GM12873 (cell line): ENCODE data around the gene TMEM17.

Experiments
- TF ChIP-seq, protein P1 (sequence below): IDR thresholded peaks from 2 replicates; pipeline ENCODE4 v1.5.1; 2012; ENCODE audit warnings: low read depth, mild to moderate bottlenecking, moderate library complexity, low read length, control low read depth; ENCODE audit not compliant: insufficient read depth; ENCODE audit errors: missing control alignments

TMEM17 gene

DNA sequence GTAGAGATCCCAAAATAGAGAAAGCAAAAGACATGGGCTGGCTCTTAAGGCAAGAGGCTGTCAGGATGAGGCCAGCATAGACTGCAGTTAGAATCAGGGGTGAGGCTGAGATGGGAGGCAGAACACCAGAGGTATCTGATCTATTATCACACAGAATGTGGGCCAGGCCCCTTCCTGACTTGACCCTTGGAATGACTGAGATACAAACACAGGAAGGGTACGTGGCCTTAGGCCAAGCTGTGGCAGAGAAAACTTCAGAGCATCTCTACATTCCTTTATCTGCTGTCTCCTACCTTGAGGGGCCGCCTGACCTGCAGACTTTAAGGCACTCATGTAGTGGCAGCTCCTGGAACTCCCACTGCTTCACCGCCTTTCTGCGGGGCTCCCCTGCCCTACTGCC lies 28.4 kb downstream of the TMEM17 start:
- TF ChIP-seq, protein P1, sequence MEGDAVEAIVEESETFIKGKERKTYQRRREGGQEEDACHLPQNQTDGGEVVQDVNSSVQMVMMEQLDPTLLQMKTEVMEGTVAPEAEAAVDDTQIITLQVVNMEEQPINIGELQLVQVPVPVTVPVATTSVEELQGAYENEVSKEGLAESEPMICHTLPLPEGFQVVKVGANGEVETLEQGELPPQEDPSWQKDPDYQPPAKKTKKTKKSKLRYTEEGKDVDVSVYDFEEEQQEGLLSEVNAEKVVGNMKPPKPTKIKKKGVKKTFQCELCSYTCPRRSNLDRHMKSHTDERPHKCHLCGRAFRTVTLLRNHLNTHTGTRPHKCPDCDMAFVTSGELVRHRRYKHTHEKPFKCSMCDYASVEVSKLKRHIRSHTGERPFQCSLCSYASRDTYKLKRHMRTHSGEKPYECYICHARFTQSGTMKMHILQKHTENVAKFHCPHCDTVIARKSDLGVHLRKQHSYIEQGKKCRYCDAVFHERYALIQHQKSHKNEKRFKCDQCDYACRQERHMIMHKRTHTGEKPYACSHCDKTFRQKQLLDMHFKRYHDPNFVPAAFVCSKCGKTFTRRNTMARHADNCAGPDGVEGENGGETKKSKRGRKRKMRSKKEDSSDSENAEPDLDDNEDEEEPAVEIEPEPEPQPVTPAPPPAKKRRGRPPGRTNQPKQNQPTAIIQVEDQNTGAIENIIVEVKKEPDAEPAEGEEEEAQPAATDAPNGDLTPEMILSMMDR, result no peak

DNA sequence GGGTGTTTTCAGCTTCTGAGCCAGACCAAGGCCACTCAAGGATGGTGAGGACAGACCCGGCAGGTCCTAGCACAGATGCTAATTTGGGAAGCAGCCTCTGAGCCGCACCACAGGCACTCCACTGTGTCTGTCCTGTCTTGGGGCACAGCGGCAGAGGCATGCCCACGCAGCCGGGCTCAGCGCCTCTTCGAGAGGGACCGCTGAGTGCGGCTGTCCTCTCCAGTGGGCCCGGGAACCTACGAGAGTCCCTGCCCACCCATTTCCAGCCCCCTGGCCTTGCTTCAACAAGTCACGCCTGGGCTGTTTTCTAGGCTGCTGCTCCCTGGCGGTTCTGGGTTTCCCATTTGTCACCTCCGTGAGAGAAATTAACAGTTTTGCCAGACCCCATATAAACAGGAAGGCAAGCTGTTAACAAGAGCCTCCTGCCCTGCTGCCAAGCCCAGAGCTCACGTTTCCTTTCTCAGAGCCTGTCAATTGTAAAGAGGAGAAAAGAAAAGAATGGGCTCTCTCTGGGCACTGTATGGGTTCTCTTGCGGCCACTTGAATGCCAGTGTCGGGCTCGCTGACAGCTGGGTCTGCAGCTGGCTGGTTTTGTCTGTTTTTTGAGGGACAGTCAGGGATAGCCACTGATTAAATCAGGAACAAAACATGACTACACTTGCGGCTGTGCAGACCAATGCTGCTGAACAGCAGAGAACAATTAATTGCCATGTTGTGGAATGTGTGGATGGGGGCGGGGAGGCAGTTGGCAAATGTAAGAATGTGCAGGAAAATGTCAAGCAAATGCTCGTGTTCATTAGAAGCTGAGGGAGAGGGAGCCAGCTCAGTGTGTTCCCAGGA lies 30.6 kb downstream of the TMEM17 start:
- TF ChIP-seq, protein P1, result no peak

DNA sequence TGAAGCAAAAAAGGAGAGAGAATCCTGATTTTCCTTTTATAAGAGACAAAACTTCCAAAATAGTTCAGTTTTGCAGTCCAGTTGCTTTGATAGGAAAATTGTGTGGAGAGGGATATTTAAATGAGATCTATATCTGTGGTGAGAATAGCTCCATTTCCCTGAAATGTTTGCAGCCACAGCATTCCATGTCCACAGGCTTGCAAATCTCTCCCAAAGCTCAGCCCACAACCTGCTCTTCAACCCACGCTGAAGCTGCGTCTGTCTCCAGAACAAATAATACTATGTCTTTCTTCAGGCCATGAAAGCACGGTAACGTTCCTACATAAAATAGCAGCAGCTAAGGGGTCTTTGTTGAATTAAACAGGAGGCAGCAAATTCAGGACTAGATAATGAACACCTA lies 31.8 kb downstream of the TMEM17 start:
- TF ChIP-seq, protein P1, result no peak

DNA sequence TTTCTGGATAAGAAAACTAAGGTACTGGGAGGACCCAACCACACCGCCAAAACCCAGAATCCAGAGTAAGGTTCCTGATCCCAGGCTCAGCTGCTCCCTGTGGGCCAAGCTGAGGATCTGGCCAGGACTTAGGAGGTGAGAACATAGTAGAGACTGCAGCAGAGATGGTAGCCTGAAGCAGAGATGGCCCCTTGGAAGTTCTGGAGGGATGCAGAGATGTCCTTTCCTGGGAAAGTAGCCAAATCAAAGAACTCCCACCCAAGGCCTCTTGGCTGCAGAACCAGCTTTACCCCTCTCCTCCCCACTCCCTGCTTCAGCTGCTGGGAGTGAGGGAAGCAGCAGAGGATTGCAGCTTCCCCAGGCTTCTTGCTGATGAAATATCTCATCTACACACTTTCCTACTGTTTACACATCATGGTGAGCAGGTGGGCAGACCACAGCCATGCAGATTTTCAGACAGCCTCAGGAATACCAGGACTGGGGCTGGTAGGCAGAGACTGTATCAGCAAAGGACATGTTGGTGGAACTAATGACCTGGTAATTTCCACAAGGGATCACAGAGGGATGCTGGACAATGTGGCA lies 32.7 kb downstream of the TMEM17 start:
- TF ChIP-seq, protein P1, result no peak

DNA sequence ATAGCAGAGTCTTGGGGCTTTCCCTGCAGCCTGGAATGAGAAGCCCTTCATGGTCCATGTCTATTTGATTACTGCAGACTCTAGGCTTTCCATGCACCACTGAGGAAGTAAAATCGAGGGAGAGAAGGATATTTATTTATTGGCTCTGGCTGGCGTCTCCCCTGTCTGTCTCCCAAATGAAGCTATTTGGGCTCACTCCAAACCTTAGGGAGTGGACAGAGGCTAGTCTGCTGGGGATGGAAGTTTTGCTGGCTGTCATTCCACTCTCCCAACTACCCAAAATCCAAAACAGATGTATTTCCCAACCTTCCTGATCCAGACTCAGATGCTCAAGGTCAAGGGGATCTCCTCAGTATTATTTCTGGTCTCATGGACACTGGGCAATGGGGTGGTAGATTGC lies 33.7 kb downstream of the TMEM17 start:
- TF ChIP-seq, protein P1, result no peak

DNA sequence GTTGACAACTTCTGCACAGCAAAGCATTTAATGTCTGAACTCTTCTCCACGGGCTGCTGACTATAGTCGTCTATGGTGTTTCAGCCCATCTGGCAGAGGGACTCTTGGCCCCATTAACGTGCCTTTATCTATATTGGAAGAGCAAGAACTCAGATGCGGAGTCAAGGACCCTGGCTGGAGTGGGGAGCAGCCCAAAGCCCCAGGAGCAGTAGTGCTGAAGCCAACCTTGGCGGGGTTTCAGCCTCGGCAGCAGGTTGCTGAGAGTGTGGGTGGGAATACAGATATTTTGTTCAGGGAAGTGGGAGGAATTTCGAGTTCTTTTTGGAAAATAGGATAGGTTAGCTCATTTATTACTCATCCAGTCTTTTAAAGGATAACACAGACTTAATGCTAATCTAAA lies 34.2 kb downstream of the TMEM17 start:
- TF ChIP-seq, protein P1, result no peak

DNA sequence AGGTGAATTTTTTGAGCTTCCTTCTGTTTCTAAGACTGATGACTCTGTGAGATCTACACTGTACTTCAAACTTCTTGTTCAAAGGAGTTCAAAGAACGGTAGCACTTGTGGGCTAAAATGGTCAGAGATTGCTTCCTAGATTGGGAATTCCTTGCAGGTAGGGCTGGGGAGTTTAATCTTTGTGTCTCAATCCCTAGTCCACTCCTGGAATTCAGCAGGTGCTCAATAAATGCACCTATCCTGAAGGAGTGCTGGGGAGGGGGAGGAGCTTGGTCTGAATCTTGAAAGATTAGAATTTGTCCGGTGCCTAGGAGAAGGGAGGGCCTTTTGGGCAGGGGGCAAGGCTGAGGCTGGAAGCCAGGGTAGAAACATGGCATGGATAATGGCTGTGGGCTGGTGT lies 34.6 kb downstream of the TMEM17 start:
- TF ChIP-seq, protein P1, result no peak
